T-helper 9 cell (primary cell): ENCODE results near the gene ASB9.
"Not testable (repeated sequence)": the region's sequence is repeated elsewhere in the genome, so short reads cannot be mapped to it uniquely, and the experiment has no call there.

Experiments
- DNase-seq: peaks from one replicate; pipeline ENCODE4 v3.0.0-alpha.2; 2020

ASB9 gene

GRCh38 chrX:15241301-15241700 is 28.6 kb downstream of the ASB9 start:
- no peak for DNase-seq

GRCh38 chrX:15240414-15240813 is 29.5 kb downstream of the ASB9 start:
- no peak for DNase-seq

- DNase-seq, result no peak
Measured at GRCh38 chrX:15236146-15236545, 33.7 kb downstream of the ASB9 start.

GRCh38 chrX:15235001-15235400 is 34.9 kb downstream of the ASB9 start:
- DNase-seq, result no peak

GRCh38 chrX:15233416-15234015 is 36.4 kb downstream of the ASB9 start:
- DNase-seq, result no peak

GRCh38 chrX:15224747-15225146 is 45.1 kb downstream of the ASB9 start:
- DNase-seq, result no peak

GRCh38 chrX:15221321-15221720 is 48.6 kb downstream of the ASB9 start:
- no peak for DNase-seq

GRCh38 chrX:15217161-15217560 is 52.7 kb downstream of the ASB9 start:
- DNase-seq, result no peak

GRCh38 chrX:15216280-15216679 is 53.6 kb downstream of the ASB9 start:
- no peak for DNase-seq

- DNase-seq, result no peak
Measured at GRCh38 chrX:15215366-15215765, 54.5 kb downstream of the ASB9 start.

GRCh38 chrX:15214588-15214987 is 55.3 kb downstream of the ASB9 start:
- DNase-seq, result no peak

GRCh38 chrX:15209096-15209495 is 60.8 kb downstream of the ASB9 start:
- no peak for DNase-seq

- DNase-seq, result no peak
Measured at GRCh38 chrX:15207994-15208393, 61.9 kb downstream of the ASB9 start.

- DNase-seq, result no peak
Measured at GRCh38 chrX:15207384-15207783, 62.5 kb downstream of the ASB9 start.

GRCh38 chrX:15206306-15206705 is 63.6 kb downstream of the ASB9 start:
- DNase-seq, result no peak

- DNase-seq, result no peak
Measured at GRCh38 chrX:15204130-15204751, 65.6 kb downstream of the ASB9 start.

- DNase-seq, result no peak
Measured at GRCh38 chrX:15203694-15204093, 66.2 kb downstream of the ASB9 start.

- DNase-seq, result no peak
Measured at GRCh38 chrX:15202454-15203177, 67.3 kb downstream of the ASB9 start.

- no peak for DNase-seq
Measured at GRCh38 chrX:15200871-15201270, 69.0 kb downstream of the ASB9 start.

- DNase-seq, result not testable (repeated sequence)
Measured at GRCh38 chrX:15198608-15199202, 71.2 kb downstream of the ASB9 start.

GRCh38 chrX:15194146-15194545 is 75.7 kb downstream of the ASB9 start:
- DNase-seq, result no peak
